T-cell (primary cell): Measurements from ENCODE around the gene CPN1. TPM values are rescaled to one million over a fixed set of nuclear protein-coding genes. Genes with fewer than 3 reads are reported as not detected.

Experiments
- ATAC-seq, 4 experiments: fragments of 200-7000 bp in 3 of 4; fragments of 150-1000 bp in 1 of 4; cut with Tn5 transposase; replicated peaks in 1 of 4; 1 replicate in 3 of 4; 2 replicates in 1 of 4; pipeline ENCODE4 v1.10.0; 2021; ENCODE audit warnings: moderate library complexity in 3 of 4, mild to moderate bottlenecking in 2 of 4, moderate number of reproducible peaks in 1 of 4
- CTCF ChIA-PET, 2 donors: fragments of 300-600 bp; sonication (Branson Sonifier 250); formaldehyde crosslinking; loops; one replicate each; lab custom pipeline; 2022; ENCODE audit warnings: antibody characterized with exemption in 2 of 2; lab: Charles Lee
- POLR2A ChIA-PET, 2 donors: fragments of 300-600 bp; sonication (Branson Sonifier 250); formaldehyde crosslinking; loops; one replicate each; lab custom pipeline; 2022; ENCODE audit warnings: antibody characterized with exemption in 2 of 2; lab: Charles Lee
- DNase-seq, 35 experiments: peaks; one replicate each; pipeline versions ENCODE4 v3.0.0 to v3.0.0-alpha.2; 2013 to 2023
- H3K27ac ChIP-seq: one replicate; pipeline ENCODE4 v1.5.1; 2013; ENCODE audit warnings: low read length
- H3K27me3 ChIP-seq, 2 experiments: replicated peaks in 1 of 2; 1 replicate in 1 of 2; 2 replicates in 1 of 2; pipeline versions ENCODE4 v1.6.1 to v1.7.0; 2013; ENCODE audit warnings: low read length in 1 of 2, mixed read lengths in 1 of 2; ENCODE audit not compliant: control insufficient read depth in 2 of 2, insufficient read depth in 2 of 2; ENCODE audit errors: extremely low read depth in 1 of 2
- H3K36me3 ChIP-seq, 2 donors: 1 replicate in 1 of 2; 2 replicates in 1 of 2; pipeline versions ENCODE4 v1.6.1 to v1.7.0; 2013; ENCODE audit warnings: low read length in 1 of 2; ENCODE audit not compliant: control insufficient read depth in 2 of 2, insufficient read depth in 1 of 2; ENCODE audit errors: extremely low read depth in 1 of 2
- H3K4me1 ChIP-seq, 2 experiments: 1 replicate in 1 of 2; 2 replicates in 1 of 2; pipeline versions ENCODE4 v1.6.1 to v1.7.0; 2013; ENCODE audit warnings: low read length in 2 of 2, mixed read lengths in 1 of 2; ENCODE audit not compliant: insufficient read depth in 2 of 2, control insufficient read depth in 1 of 2; ENCODE audit errors: extremely low read depth in 1 of 2
- H3K4me3 ChIP-seq, 2 donors: 1 replicate in 1 of 2; 2 replicates in 1 of 2; pipeline versions ENCODE4 v1.5.1 to v1.7.0; 2013; ENCODE audit warnings: mild to moderate bottlenecking in 2 of 2, low read length in 1 of 2, moderate library complexity in 1 of 2; ENCODE audit not compliant: control insufficient read depth in 1 of 2; ENCODE audit errors: extremely low read depth in 1 of 2
- H3K9me3 ChIP-seq: 2 replicates; pipeline ENCODE4 v1.7.0; 2013
- H3K27ac Mint-ChIP-seq, 2 donors: one replicate each; pipeline ENCODE4 v1.8.0; 2020 to 2021; ENCODE audit warnings: mild to moderate bottlenecking in 2 of 2, mixed read lengths in 2 of 2
- H3K27me3 Mint-ChIP-seq, 2 donors: one replicate each; pipeline ENCODE4 v1.8.0; 2021 to 2022; ENCODE audit warnings: mixed read lengths in 2 of 2
- H3K36me3 Mint-ChIP-seq: one replicate; pipeline ENCODE4 v1.8.0; 2021; ENCODE audit warnings: mixed read lengths
- H3K4me1 Mint-ChIP-seq, 3 donors: one replicate each; pipeline ENCODE4 v1.8.0; 2020 to 2022; ENCODE audit warnings: mixed read lengths in 3 of 3, mild to moderate bottlenecking in 1 of 3
- H3K4me3 Mint-ChIP-seq, 3 donors: one replicate each; pipeline ENCODE4 v1.8.0; 2020 to 2022; ENCODE audit warnings: mild to moderate bottlenecking in 3 of 3, mixed read lengths in 3 of 3, moderate library complexity in 3 of 3
- H3K9me3 Mint-ChIP-seq, 3 donors: one replicate each; pipeline ENCODE4 v1.8.0; 2020 to 2022; ENCODE audit warnings: mixed read lengths in 3 of 3
- WGBS: methylation state at CpG from one replicate; pipeline ENCODE4 v1.1.5; 2013; ENCODE audit warnings: missing lambda C conversion rate; ENCODE audit not compliant: insufficient coverage; 5-methylcytosine and 5-hydroxymethylcytosine counted together
- total RNA-seq, 35 experiments: library from RNA in 6 of 35; stranded (reverse) in 6 of 35; fragments of 120-200 nt in 1 of 35; gene quantifications; one replicate each; pipeline versions ENCODE4 v1.2.1 to v1.2.4 and lab custom pipeline; 2013 to 2026

The CPN1 gene
- total RNA-seq, 5 donors from 2014 or later (not counting 1 experiment from before 2014, with no cell fraction given): not detected

DNA sequence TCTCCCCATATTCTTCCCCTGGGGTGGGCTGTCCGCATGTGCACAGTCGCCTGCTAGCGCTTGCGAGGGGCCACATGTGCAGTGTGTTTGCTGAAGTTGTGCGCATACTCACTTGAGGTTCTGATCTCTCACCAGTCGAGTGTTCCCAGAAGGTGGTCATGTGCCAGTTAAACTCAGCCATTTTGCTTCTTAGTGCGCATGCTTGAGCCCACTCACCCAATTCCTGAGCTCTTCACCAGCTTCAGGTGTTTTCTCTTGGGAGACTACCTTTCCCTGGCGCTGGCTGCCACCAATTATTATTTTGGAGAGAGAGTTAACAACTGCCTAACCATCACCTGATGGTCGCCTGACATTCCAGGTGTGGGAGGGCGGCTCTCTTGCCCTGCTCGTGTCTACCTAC, 25.2 kb upstream of the CPN1 start:
- Mint-ChIP-seq H3K27ac (no peak overlapping the region), H3K4me1 (no peaks in the 10 kb centered on the region), H3K9me3 (peaks cover 0 to 4% (median 3%) of the 10 kb centered on the region in 3 donors), H3K4me3 (no peak overlapping the region), H3K27me3 (peaks cover 17 to 29% of the 10 kb centered on the region in 2 donors), H3K36me3 (no peaks in the 10 kb centered on the region)
- Histone ChIP-seq H3K4me1 (no peaks in the 10 kb centered on the region), H3K9me3 (no peaks in the 10 kb centered on the region), H3K36me3 (no peaks in the 10 kb centered on the region), H3K4me3 (no peak overlapping the region), H3K27me3 (peaks cover 0 to 11% of the 10 kb centered on the region in 2 experiments), H3K27ac (no peak overlapping the region)
- ChIA-PET CTCF (no interaction called here), POLR2A (no interaction called here)
- no peak for DNase-seq
- ATAC-seq: no peak
- 96% methylated on average over 3 of the region's 11 CpGs for WGBS

DNA sequence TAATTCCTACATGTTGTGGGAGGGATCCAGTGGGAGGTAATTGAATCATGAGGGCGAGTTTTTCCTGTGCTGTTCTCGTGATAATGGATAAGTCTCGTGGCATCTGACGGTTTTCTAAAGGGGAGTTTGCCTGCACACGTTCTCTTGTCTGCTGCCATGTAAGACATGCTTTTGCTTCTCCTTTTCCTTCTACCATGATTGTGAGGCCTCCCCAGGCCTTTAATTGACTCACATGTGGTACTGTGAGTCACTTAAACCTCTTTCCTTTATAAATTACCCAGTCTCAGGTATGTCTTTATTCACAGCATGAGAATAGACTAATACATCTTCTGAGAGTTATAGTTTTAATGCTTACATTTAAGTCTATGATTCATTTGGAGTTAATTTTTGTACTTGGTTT, 22.6 kb upstream of the CPN1 start:
- Histone ChIP-seq H3K27me3 (peaks cover 0 to 11% of the 10 kb centered on the region in 2 experiments), H3K36me3 (no peaks in the 10 kb centered on the region), H3K4me3 (no peak overlapping the region), H3K4me1 (no peaks in the 10 kb centered on the region), H3K27ac (no peak overlapping the region), H3K9me3 (no peaks in the 10 kb centered on the region)
- Mint-ChIP-seq H3K36me3 (no peaks in the 10 kb centered on the region), H3K4me1 (no peaks in the 10 kb centered on the region), H3K27ac (no peak overlapping the region), H3K4me3 (no peak overlapping the region), H3K27me3 (peaks cover 33 to 41% of the 10 kb centered on the region in 2 donors), H3K9me3 (peaks cover 0 to 4% (median 3%) of the 10 kb centered on the region in 3 donors)
- ChIA-PET POLR2A (no interaction called here), CTCF (no interaction called here)
- WGBS: 100% methylated on average over 3 of the region's 5 CpGs
- ATAC-seq: no peak
- DNase-seq: no peak

- peaks cover 33 to 38% of the 10 kb centered on the region in 2 donors for H3K27me3 Mint-ChIP-seq
Measured at GRCh38 chr10:100103581-100103980, 21.9 kb upstream of the CPN1 start.

GRCh38 chr10:100101192-100102076, 19.8 kb upstream of the CPN1 start:
- peaks cover 0 to 4% (median 3%) of the 10 kb centered on the region in 3 donors for H3K9me3 Mint-ChIP-seq
- no peak overlapping the region for H3K27ac ChIP-seq
- CTCF ChIA-PET: no interaction called here
- DNase-seq: no peak
- POLR2A ChIA-PET: interaction anchor here in 1 of 2 donors (0.6 kb wide), 1 partner anchor 723 kb away, joined by 10 read pairs; no protein-coding TSS in a partner anchor
- H3K36me3 Mint-ChIP-seq: no peaks in the 10 kb centered on the region
- H3K4me1 ChIP-seq: no peaks in the 10 kb centered on the region
- no peak overlapping the region for H3K4me3 Mint-ChIP-seq
- 65% methylated on average over 2 of the region's 6 CpGs for WGBS
- no peaks in the 10 kb centered on the region for H3K9me3 ChIP-seq
- no peaks in the 10 kb centered on the region for H3K36me3 ChIP-seq
- H3K4me1 Mint-ChIP-seq: no peaks in the 10 kb centered on the region
- H3K4me3 ChIP-seq: no peak overlapping the region
- no peak for ATAC-seq
- peaks cover 33 to 44% of the 10 kb centered on the region in 2 donors for H3K27me3 Mint-ChIP-seq
- H3K27ac Mint-ChIP-seq: no peak overlapping the region
- H3K27me3 ChIP-seq: peaks cover 0 to 4% of the 10 kb centered on the region in 2 experiments

More at GRCh38 chr10:100103581-100103980, 21.9 kb upstream of the CPN1 start:
- no peak for ATAC-seq
- ChIA-PET POLR2A (no interaction called here), CTCF (no interaction called here)
- no peaks in the 10 kb centered on the region for H3K36me3 ChIP-seq
- Mint-ChIP-seq H3K36me3 (no peaks in the 10 kb centered on the region), H3K4me3 (no peak overlapping the region), H3K9me3 (peaks cover 0 to 4% (median 3%) of the 10 kb centered on the region in 3 donors), H3K27ac (no peak overlapping the region), H3K4me1 (no peaks in the 10 kb centered on the region)
- H3K27me3 ChIP-seq: peaks cover 0 to 11% of the 10 kb centered on the region in 2 experiments
- no peaks in the 10 kb centered on the region for H3K9me3 ChIP-seq
- H3K4me1 ChIP-seq: no peaks in the 10 kb centered on the region
- WGBS: no CpG with 5 or more reads among the region's 5 CpGs
- no peak for DNase-seq
- no peak overlapping the region for H3K27ac ChIP-seq
- H3K4me3 ChIP-seq: no peak overlapping the region

- Mint-ChIP-seq H3K36me3 (no peaks in the 10 kb centered on the region), H3K27me3 (peaks cover 36 to 43% of the 10 kb centered on the region in 2 donors), H3K9me3 (peaks cover 0 to 4% (median 3%) of the 10 kb centered on the region in 3 donors), H3K4me3 (no peak overlapping the region), H3K4me1 (no peaks in the 10 kb centered on the region), H3K27ac (no peak overlapping the region)
- no peaks in the 10 kb centered on the region for H3K9me3 ChIP-seq
- WGBS: 35% methylated on average over 5 of the region's 6 CpGs
- H3K36me3 ChIP-seq: no peaks in the 10 kb centered on the region
- H3K4me3 ChIP-seq: no peak overlapping the region
- H3K4me1 ChIP-seq: no peaks in the 10 kb centered on the region
- peaks cover 0 to 4% of the 10 kb centered on the region in 2 experiments for H3K27me3 ChIP-seq
- no peak overlapping the region for H3K27ac ChIP-seq
- ATAC-seq (no peak), DNase-seq (no peak)
- ChIA-PET POLR2A (interaction anchor here in 1 of 2 donors (0.6 kb wide), 1 partner anchor 724 kb away, joined by 10 read pairs; no protein-coding TSS in a partner anchor), CTCF (no interaction called here)
Measured at GRCh38 chr10:100100651-100101184, 19.0 kb upstream of the CPN1 start.

GRCh38 chr10:100089241-100089640, 7.6 kb upstream of the CPN1 start:
- Histone ChIP-seq H3K27me3 (peaks cover 0 to 3% of the 10 kb centered on the region in 2 experiments), H3K9me3 (no peaks in the 10 kb centered on the region), H3K4me3 (no peak overlapping the region), H3K4me1 (no peaks in the 10 kb centered on the region), H3K36me3 (no peaks in the 10 kb centered on the region), H3K27ac (no peak overlapping the region)
- ChIA-PET POLR2A (no interaction called here), CTCF (no interaction called here)
- no peaks in the 10 kb centered on the region for H3K36me3 Mint-ChIP-seq
- H3K4me1 Mint-ChIP-seq: no peaks in the 10 kb centered on the region
- H3K27me3 Mint-ChIP-seq: peaks cover 10 to 29% of the 10 kb centered on the region in 2 donors
- WGBS: 100% methylated on average over 1 of the region's 6 CpGs
- H3K27ac Mint-ChIP-seq: no peak overlapping the region
- no peak overlapping the region for H3K4me3 Mint-ChIP-seq
- ATAC-seq (no peak), DNase-seq (no peak)
- peaks cover 0 to 4% (median 0%) of the 10 kb centered on the region in 3 donors for H3K9me3 Mint-ChIP-seq
